Stimulated activated CD4-positive, alpha-beta T cell treated with anti-CD3 and anti-CD28 coated beads, TNF-alpha, amount 100 ng/mL, for 24 hours (primary cell): ENCODE results near the gene UBE2D4.
A peak's percentile ranks its signal among the peaks of the same experiment; 100 is the strongest.
"Not testable (repeated sequence)": the region's sequence is repeated elsewhere in the genome, so short reads cannot be mapped to it uniquely, and the experiment has no call there.

Experiments
- DNase-seq, 3 experiments: peaks; one replicate each; pipeline ENCODE4 v3.0.0-alpha.2; 2020; ENCODE audit warnings: low read depth in 3 of 3

The UBE2D4 gene

GRCh38 chr7:43925984-43926797 lies at the start of gene UBE2D4:
Gene UBE2D4, plus strand, starts transcription at chr7:43926436. Its CDS starts 97 bp downstream, at chr7:43926533.
- DNase-seq: peak; percentile 80 to 92 (median 86)

GRCh38 chr7:43876976-43877745 lies 49.1 kb upstream of the UBE2D4 start:
- no peak for DNase-seq

- DNase-seq: no peak
These were observed 48.0 kb upstream of the UBE2D4 start for GRCh38 chr7:43877968-43878864.

GRCh38 chr7:43878867-43879266 lies 47.4 kb upstream of the UBE2D4 start:
- DNase-seq: no peak

- DNase-seq: no peak
These were observed 46.8 kb upstream of the UBE2D4 start for GRCh38 chr7:43879477-43879876.

- DNase-seq: no peak
These were observed 45.6 kb upstream of the UBE2D4 start for GRCh38 chr7:43880596-43880995.

- no peak for DNase-seq
These were observed 42.0 kb upstream of the UBE2D4 start for GRCh38 chr7:43884209-43884608.

GRCh38 chr7:43884617-43885016 lies 41.6 kb upstream of the UBE2D4 start:
- DNase-seq: no peak

GRCh38 chr7:43888993-43889945 lies 37.0 kb upstream of the UBE2D4 start:
- no peak for DNase-seq

- DNase-seq: no peak
These were observed 35.8 kb upstream of the UBE2D4 start for GRCh38 chr7:43890468-43890867.

GRCh38 chr7:43891069-43891955 lies 34.9 kb upstream of the UBE2D4 start:
- DNase-seq: no peak

GRCh38 chr7:43895847-43896415 lies 30.3 kb upstream of the UBE2D4 start:
- DNase-seq: no peak

GRCh38 chr7:43898571-43898970 lies 27.7 kb upstream of the UBE2D4 start:
- not testable (repeated sequence) for DNase-seq

- no peak for DNase-seq
These were observed 23.6 kb upstream of the UBE2D4 start for GRCh38 chr7:43902542-43903054.

- DNase-seq: no peak
These were observed 21.6 kb upstream of the UBE2D4 start for GRCh38 chr7:43904533-43905208.

- DNase-seq: no peak
These were observed 20.9 kb upstream of the UBE2D4 start for GRCh38 chr7:43905209-43905946.

- DNase-seq: peak in 1 of 3 experiments; percentile 14
These were observed 20.3 kb upstream of the UBE2D4 start for GRCh38 chr7:43905956-43906330.
